HG03196 (cell line): ENCODE measurements around the gene XCR1.
"Not testable (repeated sequence)": the region's sequence is repeated elsewhere in the genome, so short reads cannot be mapped to it uniquely, and the experiment has no call there.

Experiments
- ATAC-seq: cut with Tn5 transposase; IDR thresholded peaks from one replicate; pipeline ENCODE4 v1.9.1; 2021; ENCODE audit not compliant: unreplicated experiment

The XCR1 gene

GRCh38 chr3:46027021-46027705 lies at the start of gene XCR1:
TSS of gene XCR1 (minus strand) at chr3:46027483. CDS start at chr3:46021947, 5,536 bp downstream.
- ATAC-seq = no peak

DNA sequence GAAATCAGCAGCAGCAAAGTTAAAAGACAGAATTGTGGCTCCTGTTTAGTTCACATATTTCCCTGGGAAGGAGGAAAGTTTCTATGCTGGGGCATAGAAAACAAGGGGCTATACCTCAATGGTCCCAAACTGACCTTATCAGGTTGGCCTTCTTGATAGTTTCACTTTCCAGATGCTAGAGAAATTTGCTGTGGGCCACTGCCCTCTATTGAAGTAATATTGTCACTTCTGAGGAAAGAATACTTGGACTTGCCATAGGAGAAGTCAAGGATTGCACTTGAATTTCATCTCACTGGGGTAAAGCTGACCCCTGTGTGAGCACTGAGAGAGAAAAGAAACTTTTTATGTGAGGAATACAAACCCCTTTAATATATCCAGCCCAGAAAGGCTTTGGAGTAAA lies 49.3 kb upstream of the XCR1 start:
- no peak for ATAC-seq

GRCh38 chr3:46075816-46076215 lies 48.5 kb upstream of the XCR1 start:
- ATAC-seq = no peak

- no peak for ATAC-seq
Observed at GRCh38 chr3:46071222-46071858, 44.1 kb upstream of the XCR1 start.

GRCh38 chr3:46070595-46071093 lies 43.4 kb upstream of the XCR1 start:
- no peak for ATAC-seq

DNA sequence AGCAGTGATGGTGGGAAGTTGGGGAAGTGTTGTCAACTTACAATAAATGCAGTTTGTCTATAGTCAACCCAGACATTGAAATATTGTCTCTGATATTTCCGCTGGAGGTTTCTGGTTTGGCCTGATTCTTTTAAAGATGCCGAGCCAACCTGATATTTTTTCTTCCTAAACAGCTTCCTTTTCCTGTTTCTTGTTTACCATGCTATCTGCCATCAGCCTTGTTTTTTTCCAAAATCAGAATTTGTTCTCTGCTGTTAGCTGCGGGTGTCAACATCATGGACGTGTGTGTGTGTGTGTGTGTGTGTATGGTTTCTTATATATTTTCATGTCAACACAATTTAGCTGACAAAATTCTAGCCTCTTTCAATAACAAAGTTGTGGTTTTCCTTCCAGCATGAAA lies 41.2 kb upstream of the XCR1 start:
- ATAC-seq = no peak

DNA sequence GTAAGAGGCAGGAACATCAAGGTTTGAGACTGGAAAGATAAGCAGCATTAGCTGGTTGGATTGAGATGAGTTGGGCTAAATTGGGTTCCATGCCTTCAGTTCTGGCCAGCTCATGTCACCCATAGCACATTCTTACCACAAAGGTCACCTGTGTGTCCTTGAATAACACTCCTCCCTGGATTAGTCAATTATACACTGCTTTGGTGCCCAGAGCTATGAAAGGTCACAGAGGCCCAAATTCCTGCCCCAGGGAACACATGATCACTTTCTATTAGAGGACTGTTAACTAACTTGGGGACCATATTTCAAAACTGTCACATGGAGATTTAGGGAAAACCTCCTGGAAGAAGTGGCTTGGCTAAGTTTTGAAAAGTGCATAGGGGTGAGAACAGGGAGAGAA lies 40.1 kb upstream of the XCR1 start:
- no peak for ATAC-seq

GRCh38 chr3:46065750-46066256 lies 38.5 kb upstream of the XCR1 start:
- ATAC-seq = no peak

- ATAC-seq = no peak
Observed at GRCh38 chr3:46065294-46065705, 38.0 kb upstream of the XCR1 start.

DNA sequence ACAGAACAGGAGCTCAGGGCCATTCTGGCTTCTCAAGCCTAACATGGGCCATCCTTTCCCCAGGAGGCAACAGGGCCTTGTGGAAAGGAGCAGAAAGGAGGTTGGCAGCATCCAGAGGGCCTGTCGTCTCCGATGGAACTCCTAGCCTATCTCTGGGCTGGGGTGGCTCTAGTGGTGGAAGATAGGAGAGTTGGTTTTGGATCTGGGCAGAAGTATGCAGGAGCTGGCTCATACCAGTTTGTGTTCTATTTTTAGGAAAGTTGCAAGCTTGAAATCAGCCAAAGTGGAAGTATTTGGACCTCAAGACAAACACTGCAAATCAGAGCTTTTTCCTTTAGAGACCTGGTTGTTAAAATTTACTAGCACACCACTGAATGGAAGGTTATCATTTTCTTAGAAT lies 35.4 kb upstream of the XCR1 start:
- no peak for ATAC-seq

DNA sequence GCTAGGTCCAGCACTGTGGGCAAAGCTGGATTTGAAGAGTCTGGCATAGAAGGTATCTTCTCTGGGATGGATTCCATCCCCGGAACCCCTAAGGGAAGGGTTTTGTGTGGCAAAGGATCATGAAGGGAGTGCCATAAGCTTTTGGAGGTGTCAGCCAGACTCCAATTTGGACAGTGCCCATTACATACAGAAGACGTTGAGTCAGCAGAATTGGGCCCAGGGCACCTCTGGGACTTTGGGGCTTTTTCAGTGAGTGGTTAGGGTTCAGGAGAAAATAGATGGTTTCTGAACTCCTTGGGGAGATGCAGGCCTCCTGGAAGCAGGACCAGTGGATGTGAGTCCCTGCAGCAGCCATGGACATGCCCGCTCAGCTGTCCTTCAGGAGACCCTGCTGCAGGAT lies 34.6 kb upstream of the XCR1 start:
- ATAC-seq = no peak

- ATAC-seq = no peak
Observed at GRCh38 chr3:46061108-46061720, 33.9 kb upstream of the XCR1 start.

DNA sequence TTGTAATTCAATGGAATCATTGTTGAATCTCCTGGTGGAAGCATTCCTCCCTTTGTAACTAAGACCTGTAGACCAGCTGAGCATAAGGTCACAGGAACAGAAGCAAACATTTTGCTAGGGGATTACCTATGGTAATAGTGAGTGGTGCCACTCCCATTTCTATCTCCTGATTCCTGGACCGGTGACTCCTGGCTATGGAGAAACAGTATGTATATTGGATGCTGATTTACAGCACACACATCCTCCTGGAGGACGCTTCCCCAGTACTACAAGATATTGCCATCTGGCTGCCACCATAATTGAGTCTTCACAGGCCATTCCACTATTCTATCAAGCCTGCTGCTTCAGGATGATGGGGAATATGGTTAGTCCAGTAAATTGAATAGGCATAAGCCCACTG lies 33.3 kb upstream of the XCR1 start:
- ATAC-seq = no peak

DNA sequence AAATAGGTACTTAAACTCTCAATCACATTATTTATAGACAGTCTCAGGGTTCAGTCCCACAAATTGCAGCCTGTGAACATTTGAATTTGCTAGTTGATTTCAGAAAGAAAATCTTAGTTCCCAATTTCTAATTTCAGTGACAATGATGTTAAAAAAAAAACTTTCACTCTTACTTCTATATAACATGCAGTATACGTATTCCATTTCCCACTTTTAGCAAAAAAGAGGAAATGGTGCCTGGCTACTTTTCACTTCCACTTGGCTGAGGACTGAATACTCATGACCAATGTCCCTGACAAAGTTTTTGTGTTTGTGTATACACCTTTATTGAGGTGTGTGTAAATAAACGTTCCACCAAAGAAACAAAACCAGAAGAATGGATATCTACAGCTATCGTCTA lies 32.1 kb upstream of the XCR1 start:
- ATAC-seq = no peak

GRCh38 chr3:46058981-46059380 lies 31.7 kb upstream of the XCR1 start:
- ATAC-seq = no peak

GRCh38 chr3:46057716-46058115 lies 30.4 kb upstream of the XCR1 start:
- ATAC-seq = no peak

DNA sequence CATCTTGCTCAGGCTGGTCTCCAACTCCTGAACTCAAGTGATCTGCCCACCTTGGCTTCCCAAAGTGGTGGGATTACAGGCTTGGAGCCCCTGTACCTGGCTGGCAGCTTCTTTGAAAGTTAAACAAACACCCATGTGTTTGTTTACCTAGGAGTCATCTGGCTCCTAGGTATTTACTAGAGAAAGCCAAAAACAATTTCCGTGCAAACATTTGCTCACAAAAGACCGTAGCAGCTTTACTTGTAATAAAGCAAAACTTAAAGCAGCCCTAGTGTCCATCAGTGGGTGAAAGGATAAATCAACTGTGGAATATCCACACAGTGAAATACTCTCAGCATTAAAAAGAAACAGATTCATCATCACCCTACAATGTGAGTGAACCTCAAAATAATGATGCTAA lies 29.4 kb upstream of the XCR1 start:
- no peak for ATAC-seq

- ATAC-seq = not testable (repeated sequence)
Observed at GRCh38 chr3:46053761-46054515, 26.7 kb upstream of the XCR1 start.

GRCh38 chr3:46053265-46053664 lies 26.0 kb upstream of the XCR1 start:
- not testable (repeated sequence) for ATAC-seq

- no peak for ATAC-seq
Observed at GRCh38 chr3:46052531-46052930, 25.2 kb upstream of the XCR1 start.

DNA sequence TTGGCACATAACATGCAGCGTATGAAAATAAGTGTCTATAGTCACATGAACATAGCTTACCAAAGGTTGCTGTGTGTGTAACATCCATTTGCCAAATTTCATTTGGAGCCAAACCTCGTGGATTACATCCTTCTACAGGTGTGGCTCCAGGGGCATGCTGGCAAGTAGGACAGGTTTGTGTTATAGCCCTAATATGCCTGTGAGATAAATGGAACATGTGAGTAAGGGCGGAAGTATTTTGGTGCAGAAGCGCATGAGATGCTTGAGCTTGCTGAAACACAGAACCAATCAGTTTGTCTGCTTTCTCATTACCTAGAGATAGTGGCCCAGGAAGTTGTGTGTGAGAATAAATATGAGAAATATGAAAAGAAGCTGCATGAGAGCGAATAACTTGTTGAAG lies 21.8 kb upstream of the XCR1 start:
- no peak for ATAC-seq
